ENCODE data around the gene C1orf105. TPM values are rescaled to one million over a fixed set of nuclear protein-coding genes. Genes with fewer than 3 reads are reported as not detected.

The C1orf105 gene
- total and polyA plus RNA-seq, 2 of the 8 experiments (the other 6 are each of a cell fraction or from before 2014, with no cell fraction given) = not detected

GRCh38 chr1:172498857-172499256 lies 78.4 kb downstream of the C1orf105 start (continued):
- TF ChIP-seq TEAD4 (IDR thresholded peaks at IDR 0.05; ENCODE audit: low read depth, low read length) = no peak
- no peak for TF ChIP-seq MAX (IDR thresholded peaks at IDR 0.05)
- TF ChIP-seq CHD2 (IDR thresholded peaks at IDR 0.05; ENCODE audit: low read length) = no peak
